Caco-2 (cell line): ENCODE results near the gene KRT86. TPM values are rescaled to one million over a fixed set of nuclear protein-coding genes. Genes with fewer than 3 reads are reported as not detected.

Source experiments
- BruUV-seq: library from RNA; stranded (reverse); fragments of 400-500 nt; replicated peaks from 2 replicates; lab custom pipeline; 2021; lab: Mats Ljungman, UMichigan
- CTCF ChIA-PET: fragments of 300-600 bp; sonication (Branson Sonifier 250); formaldehyde crosslinking; loops from one replicate; lab custom pipeline; 2022; ENCODE audit warnings: antibody characterized with exemption; lab: Charles Lee
- POLR2A ChIA-PET: fragments of 300-600 bp; sonication (Branson Sonifier 250); formaldehyde crosslinking; loops from one replicate; lab custom pipeline; 2022; ENCODE audit warnings: antibody characterized with exemption; lab: Charles Lee
- DNase-seq, 2 experiments: peaks; one replicate each; pipeline versions ENCODE4 v3.0.0 to v3.0.0-alpha.2; 2020 to 2022
- H3K27me3 ChIP-seq: replicated peaks from 2 replicates; pipeline ENCODE4 v1.6.0; 2011; ENCODE audit warnings: low read length; ENCODE audit not compliant: control insufficient read depth, insufficient read depth
- H3K36me3 ChIP-seq: 2 replicates; pipeline ENCODE4 v1.5.1; 2011; ENCODE audit warnings: low read length; ENCODE audit not compliant: control insufficient read depth, insufficient read depth
- H3K4me1 ChIP-seq: fragments of 250-450 bp; sonication (Bioruptor Pico); 2 replicates; pipeline ENCODE4 v1.5.1; 2020; ENCODE audit warnings: mild to moderate bottlenecking
- H3K4me3 ChIP-seq: 2 replicates; pipeline ENCODE4 v1.5.1; 2011; ENCODE audit warnings: low read depth, mild to moderate bottlenecking, control low read depth, low read length
- H3K9me3 ChIP-seq: fragments of 250-450 bp; sonication (Bioruptor Pico); 2 replicates; pipeline ENCODE4 v1.5.1; 2020; ENCODE audit warnings: mild to moderate bottlenecking, moderate library complexity
- H3K27ac Mint-ChIP-seq: one replicate; pipeline ENCODE4 v1.8.0; 2022; ENCODE audit warnings: mixed read lengths; ENCODE audit not compliant: unreplicated experiment
- H3K27me3 Mint-ChIP-seq: one replicate; pipeline ENCODE4 v1.8.0; 2022; ENCODE audit warnings: mixed read lengths; ENCODE audit not compliant: insufficient read depth, unreplicated experiment
- H3K36me3 Mint-ChIP-seq: one replicate; pipeline ENCODE4 v1.8.0; 2022; ENCODE audit warnings: mild to moderate bottlenecking, mixed read lengths; ENCODE audit not compliant: insufficient read depth, unreplicated experiment
- H3K4me1 Mint-ChIP-seq: one replicate; pipeline ENCODE4 v1.8.0; 2022; ENCODE audit warnings: low read depth, mixed read lengths; ENCODE audit not compliant: unreplicated experiment
- H3K4me3 Mint-ChIP-seq: one replicate; pipeline ENCODE4 v1.8.0; 2022; ENCODE audit warnings: mild to moderate bottlenecking, moderate library complexity, mixed read lengths; ENCODE audit not compliant: unreplicated experiment
- H3K9me3 Mint-ChIP-seq: one replicate; pipeline ENCODE4 v1.8.0; 2022; ENCODE audit warnings: mixed read lengths; ENCODE audit not compliant: unreplicated experiment
- intact Hi-C: fragments of 100-400 bp; cut with micrococcal nuclease; formaldehyde crosslinking; loops from one replicate; pipeline ENCODE4 v1.10.0; 2022; ENCODE audit not compliant: unreplicated experiment
- total RNA-seq: library from RNA; stranded (reverse); gene quantifications from 2 replicates; pipeline ENCODE4 v1.2.3, GENCODE V29; 2022
- TF ChIP-seq, protein P1 (sequence below), 2 experiments: fragments of 200-600 bp in 1 of 2; IDR thresholded peaks; 1 replicate in 1 of 2; 2 replicates in 1 of 2; pipeline versions ENCODE4 v1.5.1 to v1.8.0; 2011 to 2022; ENCODE audit warnings: antibody characterized with exemption in 1 of 2, control low read depth in 1 of 2, inconsistent platforms in 1 of 2, low read depth in 1 of 2, low read length in 1 of 2, mild to moderate bottlenecking in 1 of 2, moderate library complexity in 1 of 2; ENCODE audit not compliant: insufficient read depth in 1 of 2, severe bottlenecking in 1 of 2, unreplicated experiment in 1 of 2

KRT86 gene
- total RNA-seq, 1 experiment from 2014 or later, result not detected

DNA sequence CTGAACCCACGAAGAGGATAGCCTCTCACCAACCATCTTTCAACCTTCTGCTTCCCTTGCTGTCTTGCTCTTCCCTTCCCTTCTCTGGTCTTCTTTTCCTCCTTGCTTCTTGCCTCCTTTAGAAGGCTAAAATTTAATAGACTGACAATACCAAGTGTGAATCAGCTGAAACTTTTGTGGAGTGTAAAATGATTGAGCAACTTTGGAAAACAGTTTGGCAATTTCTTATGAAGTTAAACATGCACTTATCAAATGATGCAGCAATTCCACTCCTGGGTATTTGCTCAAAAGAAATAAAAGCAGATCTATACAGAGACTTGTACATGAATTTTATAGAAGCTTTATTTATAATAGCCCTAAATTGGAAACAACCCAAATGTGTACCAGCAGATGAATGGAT, 3.3 kb upstream of the KRT86 start:
- no peak for DNase-seq
- Mint-ChIP-seq H3K36me3 (no peaks in the 10 kb centered on the region), H3K9me3 (peaks cover 8% of the 10 kb centered on the region), H3K27ac (no peak overlapping the region), H3K4me1 (no peaks in the 10 kb centered on the region), H3K27me3 (peaks cover 5% of the 10 kb centered on the region), H3K4me3 (no peak overlapping the region)
- intact Hi-C loops, result no loop called here
- Histone ChIP-seq H3K36me3 (no peaks in the 10 kb centered on the region), H3K4me1 (no peaks in the 10 kb centered on the region), H3K27me3 (no peaks in the 10 kb centered on the region), H3K4me3 (no peak overlapping the region), H3K9me3 (no peaks in the 10 kb centered on the region)
- no TSS peak for BruUV-seq
- TF ChIP-seq, protein P1, sequence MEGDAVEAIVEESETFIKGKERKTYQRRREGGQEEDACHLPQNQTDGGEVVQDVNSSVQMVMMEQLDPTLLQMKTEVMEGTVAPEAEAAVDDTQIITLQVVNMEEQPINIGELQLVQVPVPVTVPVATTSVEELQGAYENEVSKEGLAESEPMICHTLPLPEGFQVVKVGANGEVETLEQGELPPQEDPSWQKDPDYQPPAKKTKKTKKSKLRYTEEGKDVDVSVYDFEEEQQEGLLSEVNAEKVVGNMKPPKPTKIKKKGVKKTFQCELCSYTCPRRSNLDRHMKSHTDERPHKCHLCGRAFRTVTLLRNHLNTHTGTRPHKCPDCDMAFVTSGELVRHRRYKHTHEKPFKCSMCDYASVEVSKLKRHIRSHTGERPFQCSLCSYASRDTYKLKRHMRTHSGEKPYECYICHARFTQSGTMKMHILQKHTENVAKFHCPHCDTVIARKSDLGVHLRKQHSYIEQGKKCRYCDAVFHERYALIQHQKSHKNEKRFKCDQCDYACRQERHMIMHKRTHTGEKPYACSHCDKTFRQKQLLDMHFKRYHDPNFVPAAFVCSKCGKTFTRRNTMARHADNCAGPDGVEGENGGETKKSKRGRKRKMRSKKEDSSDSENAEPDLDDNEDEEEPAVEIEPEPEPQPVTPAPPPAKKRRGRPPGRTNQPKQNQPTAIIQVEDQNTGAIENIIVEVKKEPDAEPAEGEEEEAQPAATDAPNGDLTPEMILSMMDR (IDR thresholded peaks at IDR 0.05; ENCODE audit: insufficient read depth in 1 of 2, low read depth in 1 of 2, low read length in 1 of 2, severe bottlenecking in 1 of 2, unreplicated experiment in 1 of 2), result no peak
- POLR2A ChIA-PET, result no interaction called here
- CTCF ChIA-PET, result no interaction called here

DNA sequence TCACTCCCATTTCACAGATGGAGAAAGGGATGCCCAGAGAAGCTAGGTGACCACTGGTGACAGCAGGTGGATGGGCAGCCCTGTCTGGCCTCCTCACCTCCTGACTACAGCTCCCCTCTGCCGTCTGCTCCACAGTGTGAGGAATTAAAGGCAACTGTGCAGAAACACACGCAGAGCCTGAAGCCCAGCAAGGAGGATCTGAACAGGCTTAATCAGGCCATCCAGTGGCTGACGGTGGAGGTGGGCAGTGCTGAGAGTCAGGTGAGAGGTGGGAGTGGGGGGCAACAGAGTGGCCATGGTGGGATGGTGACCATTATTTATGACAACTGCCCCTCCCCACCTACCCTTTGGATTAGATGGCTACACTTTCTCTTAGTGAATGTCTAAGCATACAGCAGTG, 1.2 kb downstream of the KRT86 start:
- H3K27ac Mint-ChIP-seq, result no peak overlapping the region
- ChIA-PET POLR2A (no interaction called here), CTCF (no interaction called here)
- H3K36me3 Mint-ChIP-seq, result no peaks in the 10 kb centered on the region
- peaks cover 5% of the 10 kb centered on the region for H3K27me3 Mint-ChIP-seq
- Histone ChIP-seq H3K4me1 (peaks cover 22% of the 10 kb centered on the region), H3K4me3 (no peak overlapping the region), H3K9me3 (no peaks in the 10 kb centered on the region), H3K36me3 (no peaks in the 10 kb centered on the region), H3K27me3 (no peaks in the 10 kb centered on the region)
- no peak overlapping the region for H3K4me3 Mint-ChIP-seq
- no peak for DNase-seq
- TF ChIP-seq, protein P1 (IDR thresholded peaks at IDR 0.05; ENCODE audit: insufficient read depth in 1 of 2, low read depth in 1 of 2, low read length in 1 of 2, severe bottlenecking in 1 of 2, unreplicated experiment in 1 of 2), result no peak
- intact Hi-C loops, result no loop called here
- H3K9me3 Mint-ChIP-seq, result peaks cover 8% of the 10 kb centered on the region
- H3K4me1 Mint-ChIP-seq, result peaks cover 21% of the 10 kb centered on the region
- no TSS peak for BruUV-seq

DNA sequence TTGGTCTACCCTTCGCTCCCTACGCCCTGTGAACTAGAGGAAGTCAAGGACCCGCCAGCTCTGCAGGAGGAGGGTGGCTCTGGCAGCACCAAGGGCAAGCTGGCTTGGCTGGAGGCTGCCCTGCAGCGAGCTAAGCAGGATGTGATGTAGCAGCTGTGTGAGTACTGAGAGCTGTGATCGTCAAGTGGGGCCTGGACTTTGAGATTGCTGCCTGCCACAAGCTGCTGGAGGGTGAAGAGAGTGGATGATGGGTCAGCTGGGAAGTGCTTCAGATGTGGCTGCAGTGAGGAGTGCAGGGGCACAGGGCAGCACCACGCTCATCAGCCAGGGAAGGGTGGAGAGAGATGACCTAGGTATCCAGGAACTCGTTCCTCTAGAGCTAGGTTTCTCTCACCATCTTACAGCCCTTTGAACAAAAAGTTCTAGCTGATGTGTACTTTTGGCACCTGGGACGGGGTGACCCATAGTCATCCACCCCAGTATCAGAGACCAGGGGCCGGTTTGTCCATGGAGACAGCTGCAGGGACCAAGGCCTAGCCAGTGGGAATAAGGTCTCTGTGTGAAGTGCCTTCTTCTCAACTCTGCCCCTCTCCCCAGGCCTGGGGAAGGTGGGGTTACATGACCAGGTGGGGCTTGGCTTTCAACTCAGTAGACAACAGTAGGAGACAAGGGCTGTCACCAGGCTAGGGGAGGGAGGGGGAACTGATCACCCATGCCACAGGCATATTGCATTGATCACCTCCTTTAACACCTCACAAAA, 3.2 kb downstream of the KRT86 start:
- H3K27me3 Mint-ChIP-seq, result peaks cover 3% of the 10 kb centered on the region
- intact Hi-C loops, result no loop called here

More for the DNA sequence above, 3.2 kb downstream of the KRT86 start:
- no peaks in the 10 kb centered on the region for H3K9me3 Mint-ChIP-seq
- ChIA-PET CTCF (interaction anchor here (0.7 to 2.7 kb wide), 4 partner anchors 8 to 56 kb away, joined by 4 to 9 read pairs (median 6); no protein-coding TSS in a partner anchor), POLR2A (interaction anchor here (0.7 kb wide), 1 partner anchor 30 kb away, joined by 6 read pairs; no protein-coding TSS in a partner anchor)
- H3K36me3 Mint-ChIP-seq, result no peaks in the 10 kb centered on the region
- peaks cover 24% of the 10 kb centered on the region for H3K4me1 Mint-ChIP-seq
- no peak overlapping the region for H3K4me3 ChIP-seq
- H3K9me3 ChIP-seq, result no peaks in the 10 kb centered on the region
- H3K4me1 ChIP-seq, result peaks cover 33% of the 10 kb centered on the region
- H3K27ac Mint-ChIP-seq, result no peak overlapping the region
- no peaks in the 10 kb centered on the region for H3K27me3 ChIP-seq
- no peak overlapping the region for H3K4me3 Mint-ChIP-seq
- BruUV-seq, result no TSS peak
- no peaks in the 10 kb centered on the region for H3K36me3 ChIP-seq
- TF ChIP-seq, protein P1 (IDR thresholded peaks at IDR 0.05; ENCODE audit: insufficient read depth in 1 of 2, low read depth in 1 of 2, low read length in 1 of 2, severe bottlenecking in 1 of 2, unreplicated experiment in 1 of 2), result no peak
- DNase-seq, result no peak
